WTC11 (cell line): ENCODE data around the gene ZMIZ1.

Experiments
- ELF4 ChIP-seq: sonication (generic); formaldehyde crosslinking; IDR thresholded peaks from 2 replicates; pipeline ENCODE4 v1.8.1; 2022; ENCODE audit warnings: low read depth, mild to moderate bottlenecking, moderate library complexity, missing genetic modification reagents
- GABPB1 ChIP-seq: sonication (generic); formaldehyde crosslinking; IDR thresholded peaks from 2 replicates; pipeline ENCODE4 v1.8.1; 2023; ENCODE audit warnings: mild to moderate bottlenecking, missing genetic modification reagents
- TF ChIP-seq, protein P1 (sequence below): sonication (generic); formaldehyde crosslinking; IDR thresholded peaks from 2 replicates; pipeline ENCODE4 v1.8.0; 2022; ENCODE audit warnings: mild to moderate bottlenecking, missing genetic modification reagents
- TF ChIP-seq, protein P2 (sequence below): sonication (generic); formaldehyde crosslinking; IDR thresholded peaks from 2 replicates; pipeline ENCODE4 v1.8.1; 2022; ENCODE audit warnings: missing genetic modification reagents, borderline replicate concordance
- TF ChIP-seq, protein P3 (sequence below): fragments of 200-600 bp; IDR thresholded peaks from 2 replicates; pipeline ENCODE4 v1.8.0; 2022; ENCODE audit warnings: antibody characterized with exemption

- no peak for TF ChIP-seq ELF4 (CRISPR knock-in tag)
- TF ChIP-seq, protein P1, sequence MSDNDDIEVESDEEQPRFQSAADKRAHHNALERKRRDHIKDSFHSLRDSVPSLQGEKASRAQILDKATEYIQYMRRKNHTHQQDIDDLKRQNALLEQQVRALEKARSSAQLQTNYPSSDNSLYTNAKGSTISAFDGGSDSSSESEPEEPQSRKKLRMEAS (CRISPR knock-in tag): no peak
- TF ChIP-seq, protein P2, sequence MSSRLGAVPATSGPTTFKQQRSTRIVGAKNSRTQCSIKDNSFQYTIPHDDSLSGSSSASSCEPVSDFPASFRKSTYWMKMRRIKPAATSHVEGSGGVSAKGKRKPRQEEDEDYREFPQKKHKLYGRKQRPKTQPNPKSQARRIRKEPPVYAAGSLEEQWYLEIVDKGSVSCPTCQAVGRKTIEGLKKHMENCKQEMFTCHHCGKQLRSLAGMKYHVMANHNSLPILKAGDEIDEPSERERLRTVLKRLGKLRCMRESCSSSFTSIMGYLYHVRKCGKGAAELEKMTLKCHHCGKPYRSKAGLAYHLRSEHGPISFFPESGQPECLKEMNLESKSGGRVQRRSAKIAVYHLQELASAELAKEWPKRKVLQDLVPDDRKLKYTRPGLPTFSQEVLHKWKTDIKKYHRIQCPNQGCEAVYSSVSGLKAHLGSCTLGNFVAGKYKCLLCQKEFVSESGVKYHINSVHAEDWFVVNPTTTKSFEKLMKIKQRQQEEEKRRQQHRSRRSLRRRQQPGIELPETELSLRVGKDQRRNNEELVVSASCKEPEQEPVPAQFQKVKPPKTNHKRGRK (CRISPR knock-in tag): no peak
- no peak for TF ChIP-seq GABPB1 (CRISPR knock-in tag)
- TF ChIP-seq, protein P3, sequence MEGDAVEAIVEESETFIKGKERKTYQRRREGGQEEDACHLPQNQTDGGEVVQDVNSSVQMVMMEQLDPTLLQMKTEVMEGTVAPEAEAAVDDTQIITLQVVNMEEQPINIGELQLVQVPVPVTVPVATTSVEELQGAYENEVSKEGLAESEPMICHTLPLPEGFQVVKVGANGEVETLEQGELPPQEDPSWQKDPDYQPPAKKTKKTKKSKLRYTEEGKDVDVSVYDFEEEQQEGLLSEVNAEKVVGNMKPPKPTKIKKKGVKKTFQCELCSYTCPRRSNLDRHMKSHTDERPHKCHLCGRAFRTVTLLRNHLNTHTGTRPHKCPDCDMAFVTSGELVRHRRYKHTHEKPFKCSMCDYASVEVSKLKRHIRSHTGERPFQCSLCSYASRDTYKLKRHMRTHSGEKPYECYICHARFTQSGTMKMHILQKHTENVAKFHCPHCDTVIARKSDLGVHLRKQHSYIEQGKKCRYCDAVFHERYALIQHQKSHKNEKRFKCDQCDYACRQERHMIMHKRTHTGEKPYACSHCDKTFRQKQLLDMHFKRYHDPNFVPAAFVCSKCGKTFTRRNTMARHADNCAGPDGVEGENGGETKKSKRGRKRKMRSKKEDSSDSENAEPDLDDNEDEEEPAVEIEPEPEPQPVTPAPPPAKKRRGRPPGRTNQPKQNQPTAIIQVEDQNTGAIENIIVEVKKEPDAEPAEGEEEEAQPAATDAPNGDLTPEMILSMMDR: no peak
Observed at GRCh38 chr10:79266084-79266483, 197.3 kb downstream of the ZMIZ1 start.
